Stimulated activated naive CD4-positive, alpha-beta T cell treated with Interleukin-2 at 50 U/mL for 16 hours (primary cell): ENCODE results near the gene AP1S1.
"Not testable (repeated sequence)": the region's sequence is repeated elsewhere in the genome, so short reads cannot be mapped to it uniquely, and the experiment has no call there.

Experiments used
- DNase-seq: peaks from one replicate; lab custom pipeline; 2025; lab: John Stamatoyannopoulos, UW

Gene AP1S1

DNA sequence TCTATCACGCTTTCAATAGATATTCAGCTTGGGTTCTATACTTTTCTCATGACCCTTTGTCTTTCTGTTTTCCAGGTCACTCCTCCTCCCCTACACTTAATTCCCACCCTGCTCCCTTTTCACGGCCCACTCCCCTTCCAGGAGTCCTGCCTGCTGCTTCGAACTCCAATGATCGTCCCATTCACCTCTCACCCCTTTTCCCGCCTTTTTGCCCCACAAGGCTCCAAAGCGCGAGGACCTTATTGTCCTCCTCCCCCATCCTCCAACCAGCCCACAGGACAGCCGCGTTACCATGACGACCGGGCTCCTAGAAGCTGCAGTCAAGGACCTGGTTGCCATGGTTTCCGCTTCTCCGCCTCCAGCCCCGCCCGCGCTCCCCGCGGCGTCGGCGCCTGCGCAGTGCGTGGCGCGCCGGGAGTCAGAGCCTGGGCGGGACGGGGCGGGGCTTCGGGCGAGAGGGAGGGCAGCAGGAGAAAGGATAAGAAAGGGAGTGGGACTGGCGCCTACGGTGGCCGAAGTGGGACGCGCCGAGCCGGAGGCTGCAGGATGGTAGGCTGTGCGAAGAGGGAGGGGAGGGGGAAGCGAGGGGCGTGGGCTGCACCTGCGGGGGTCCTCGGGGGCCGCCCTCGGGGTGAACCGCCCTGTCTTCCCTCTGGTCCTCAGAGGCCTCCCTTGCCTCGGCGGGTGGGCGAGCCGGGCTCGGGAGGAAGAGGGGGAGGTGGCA, at the start of gene AP1S1:
AP1S1 (plus strand) TSS at position 508 of the 724 bp plus-strand sequence; CDS start at position 547, 39 bp downstream.
- DNase-seq, result peak; percentile 91

- DNase-seq, result no peak
Observed at GRCh38 chr7:101104799-101105198, 49.5 kb upstream of the AP1S1 start.

DNA sequence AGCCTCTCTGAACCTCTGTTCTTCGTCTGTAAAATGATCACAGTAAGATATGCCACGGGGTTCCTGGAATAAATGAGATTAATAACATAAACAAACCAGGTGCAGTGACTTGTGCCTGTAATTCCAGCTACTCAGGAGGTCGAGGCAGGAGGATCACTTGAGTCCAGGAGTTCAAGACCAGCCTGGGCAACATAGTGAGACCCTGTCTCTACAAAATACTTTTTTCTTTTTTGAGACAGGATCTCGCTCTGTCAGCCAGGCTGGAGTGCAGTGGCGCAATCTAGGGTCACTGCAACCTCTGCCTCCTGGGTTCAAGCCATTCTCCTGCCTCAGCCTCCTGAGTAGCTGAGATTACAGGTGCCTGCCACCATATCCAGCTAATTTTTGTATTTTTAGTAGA, 49.0 kb upstream of the AP1S1 start:
- not testable (repeated sequence) for DNase-seq

- no peak for DNase-seq
Observed at GRCh38 chr7:101106386-101106785, 47.9 kb upstream of the AP1S1 start.

DNA sequence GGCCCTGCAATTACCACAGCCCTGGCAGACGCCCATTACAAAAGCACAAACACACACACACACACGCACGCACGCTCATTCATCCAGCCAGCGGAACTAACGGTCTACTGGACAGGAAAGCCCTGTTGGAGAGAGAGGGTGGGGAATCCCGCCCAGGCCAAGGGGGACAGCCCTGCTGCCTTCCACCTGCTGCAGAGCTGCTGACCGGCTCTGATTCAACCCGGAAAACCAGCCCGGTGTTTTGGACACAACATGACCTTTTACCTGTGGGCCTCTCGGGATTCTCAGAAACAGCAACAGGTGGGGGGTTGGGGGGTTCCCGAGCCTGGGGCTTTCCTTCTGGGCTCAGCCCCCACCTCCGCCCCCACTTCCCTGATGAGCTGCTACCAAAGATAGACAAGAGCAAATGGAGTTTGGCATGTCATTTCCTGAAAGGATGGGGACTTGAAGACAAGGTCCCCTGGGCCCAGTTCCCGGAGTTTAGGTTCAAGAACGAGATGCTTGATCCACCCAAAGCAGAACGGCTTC, 45.9 kb upstream of the AP1S1 start:
- no peak for DNase-seq

GRCh38 chr7:101108961-101109360, 45.3 kb upstream of the AP1S1 start:
- DNase-seq, result no peak

DNA sequence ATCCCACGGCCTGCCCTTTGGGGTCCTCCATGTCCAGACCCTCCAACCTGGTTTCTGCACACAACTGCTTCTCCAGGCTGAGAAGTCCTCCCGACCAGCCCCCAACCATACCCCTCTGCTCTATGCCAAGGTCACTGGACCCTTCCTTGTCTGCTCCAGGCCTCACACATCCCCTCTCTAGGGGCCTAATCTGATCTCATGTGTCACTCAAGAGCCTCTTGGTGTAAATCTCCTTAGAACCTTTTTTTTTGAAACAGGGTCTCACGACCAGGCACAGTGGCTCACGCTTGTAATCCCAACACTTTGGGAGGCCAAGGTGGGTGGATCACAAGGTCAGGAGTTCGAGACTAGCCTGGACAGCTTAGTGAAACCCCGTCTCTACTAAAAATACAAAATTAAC, 44.9 kb upstream of the AP1S1 start:
- no peak for DNase-seq

GRCh38 chr7:101111261-101111660, 43.0 kb upstream of the AP1S1 start:
- no peak for DNase-seq

DNA sequence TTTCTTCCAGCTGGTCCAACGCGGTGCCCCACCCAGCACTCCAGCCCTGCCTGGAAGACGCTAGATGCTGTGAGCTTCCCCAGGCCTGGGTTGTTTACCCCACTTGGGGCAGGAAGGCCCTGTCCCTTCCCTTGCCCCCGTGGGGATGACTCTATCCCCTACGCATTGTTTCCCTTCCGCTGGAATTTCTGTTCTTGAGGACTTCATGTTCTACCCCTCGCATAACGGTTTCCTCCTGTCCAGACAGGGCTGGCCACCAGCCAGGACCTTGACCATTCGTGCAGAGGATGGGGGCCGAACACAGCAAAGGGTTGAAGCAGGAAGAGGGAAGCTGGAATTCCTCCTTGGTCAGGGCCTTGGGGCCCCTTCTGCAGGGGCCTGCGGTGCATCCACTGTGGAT, 42.0 kb upstream of the AP1S1 start:
- DNase-seq, result no peak

DNA sequence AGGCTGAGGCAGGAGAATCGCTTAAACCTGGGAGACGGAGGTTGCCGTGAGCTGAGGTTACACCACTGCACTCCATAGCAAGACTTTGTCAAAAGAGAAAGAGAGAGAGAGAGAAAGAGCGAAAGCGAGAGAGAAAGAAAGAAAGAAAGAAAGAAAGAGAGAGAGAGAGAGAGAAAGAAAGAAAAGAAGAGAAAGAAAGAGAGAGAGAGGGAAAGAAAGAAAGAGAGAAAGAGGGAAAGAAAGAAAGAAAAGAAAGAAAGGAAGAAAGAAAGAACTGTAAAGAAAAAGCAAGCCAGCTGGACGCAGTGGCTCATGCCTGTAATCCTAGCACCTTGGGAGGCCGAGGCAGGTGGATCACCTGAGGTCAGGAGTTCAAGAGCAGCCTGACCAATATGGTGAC, 41.1 kb upstream of the AP1S1 start:
- not testable (repeated sequence) for DNase-seq

- DNase-seq, result no peak
Observed at GRCh38 chr7:101113836-101114235, 40.4 kb upstream of the AP1S1 start.

- no peak for DNase-seq
Observed at GRCh38 chr7:101114492-101114891, 39.8 kb upstream of the AP1S1 start.

GRCh38 chr7:101115215-101115614, 39.1 kb upstream of the AP1S1 start:
- no peak for DNase-seq

DNA sequence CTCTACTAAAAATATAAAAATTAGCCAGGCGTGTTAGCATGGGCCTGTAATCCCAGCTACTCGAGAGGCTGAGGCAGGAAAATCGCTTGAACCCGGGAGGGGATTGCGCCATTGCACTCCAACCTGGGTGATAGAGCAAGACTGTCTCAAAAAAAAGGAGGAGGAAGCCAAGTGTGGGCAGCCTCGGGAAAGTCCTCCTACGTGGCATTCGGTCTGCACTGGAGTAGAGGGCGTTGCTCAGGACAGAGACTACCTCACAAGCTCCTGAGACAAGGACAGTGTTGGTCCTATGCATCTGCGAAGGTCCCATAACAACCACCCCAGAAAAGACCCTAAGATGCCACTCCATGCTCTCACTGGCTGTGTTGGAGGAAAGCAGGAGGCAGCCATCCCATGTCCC, 37.4 kb upstream of the AP1S1 start:
- no peak for DNase-seq

- DNase-seq, result no peak
Observed at GRCh38 chr7:101118856-101119255, 35.4 kb upstream of the AP1S1 start.

DNA sequence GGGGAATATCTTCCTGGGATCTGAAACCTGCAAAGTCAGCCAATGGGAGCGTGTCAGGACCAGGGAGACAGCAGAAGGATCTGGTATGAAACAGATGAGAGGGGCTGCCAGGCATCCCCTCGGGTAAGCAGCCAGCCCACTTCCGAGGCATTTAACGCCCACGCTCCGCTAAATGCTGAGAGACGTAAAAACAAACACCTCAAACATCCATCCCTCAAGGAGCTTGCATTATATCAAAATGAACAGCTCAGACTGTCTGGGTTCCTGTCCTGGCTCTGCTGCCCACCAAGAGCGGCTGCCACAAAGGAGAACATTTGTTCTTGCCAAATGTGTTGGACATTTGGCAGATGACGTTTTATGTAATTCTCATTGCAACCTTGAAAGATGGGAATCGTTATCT, 34.4 kb upstream of the AP1S1 start:
- no peak for DNase-seq

GRCh38 chr7:101120315-101120714, 34.0 kb upstream of the AP1S1 start:
- DNase-seq, result no peak

DNA sequence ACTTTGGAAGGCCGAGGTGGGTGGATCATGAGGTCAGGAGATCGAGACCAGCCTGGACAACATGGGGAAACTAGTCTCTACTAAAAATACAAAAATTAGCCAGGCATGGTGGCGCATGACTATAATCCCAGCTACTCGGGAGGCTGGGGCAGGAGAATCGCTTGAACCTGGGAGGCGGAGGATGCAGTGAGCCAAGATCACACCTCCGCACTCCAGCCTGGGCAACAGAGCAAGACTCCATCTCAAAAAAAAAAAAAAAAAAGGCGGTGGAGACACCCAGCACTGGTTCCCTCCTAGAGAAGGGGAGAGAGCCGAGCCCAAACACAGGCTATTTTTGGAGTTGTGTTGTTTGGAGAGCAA, 32.7 kb upstream of the AP1S1 start:
- not testable (repeated sequence) for DNase-seq

DNA sequence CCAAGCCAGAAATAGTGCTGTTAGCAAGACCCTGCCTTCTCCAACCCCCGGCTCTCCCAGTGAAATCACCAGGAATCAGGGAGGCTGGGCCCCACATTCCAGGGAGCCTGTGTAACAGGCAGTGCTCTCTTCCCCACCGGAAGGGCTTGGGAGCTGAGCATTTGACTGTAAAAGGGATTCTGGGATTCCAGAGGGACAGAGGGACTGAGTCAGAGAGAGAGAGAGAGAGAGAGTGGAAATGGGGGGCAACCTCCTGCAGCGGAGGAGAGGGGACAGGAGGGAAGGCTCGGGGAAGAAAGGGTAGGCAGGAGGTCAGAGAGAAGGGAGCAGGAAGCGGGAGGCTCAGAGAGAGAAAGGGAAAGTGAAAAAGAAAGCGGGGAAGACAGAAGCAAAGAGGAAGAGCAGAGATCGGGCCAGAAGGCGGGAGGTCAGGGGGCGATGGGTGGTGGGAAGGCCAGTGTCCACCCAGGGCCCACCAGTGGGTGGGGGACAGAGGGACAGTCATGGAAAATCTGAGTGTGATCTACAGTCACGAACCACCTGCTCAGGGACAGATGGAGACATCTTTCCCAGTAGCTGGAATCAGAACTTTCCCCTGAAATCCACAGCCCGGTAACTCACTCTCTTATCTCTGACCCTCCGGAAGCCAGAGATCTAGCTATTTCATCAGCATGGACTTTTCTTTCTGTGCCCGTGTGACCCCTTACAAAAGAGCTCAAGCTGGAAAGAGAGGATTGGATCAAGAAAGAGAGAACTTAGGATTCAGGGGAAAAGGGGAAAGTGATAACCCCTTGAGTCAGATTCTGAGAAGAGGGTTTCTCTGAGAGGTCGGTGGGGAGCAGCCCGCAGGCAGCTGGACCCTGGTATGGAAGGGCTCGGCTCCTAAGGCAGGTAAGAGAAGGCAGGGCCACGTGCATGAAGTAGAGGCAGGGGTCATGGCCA, 32.0 kb upstream of the AP1S1 start:
- no peak for DNase-seq

- no peak for DNase-seq
Observed at GRCh38 chr7:101122933-101123702, 31.2 kb upstream of the AP1S1 start.

GRCh38 chr7:101123703-101124068, 30.6 kb upstream of the AP1S1 start:
- DNase-seq, result no peak

DNA sequence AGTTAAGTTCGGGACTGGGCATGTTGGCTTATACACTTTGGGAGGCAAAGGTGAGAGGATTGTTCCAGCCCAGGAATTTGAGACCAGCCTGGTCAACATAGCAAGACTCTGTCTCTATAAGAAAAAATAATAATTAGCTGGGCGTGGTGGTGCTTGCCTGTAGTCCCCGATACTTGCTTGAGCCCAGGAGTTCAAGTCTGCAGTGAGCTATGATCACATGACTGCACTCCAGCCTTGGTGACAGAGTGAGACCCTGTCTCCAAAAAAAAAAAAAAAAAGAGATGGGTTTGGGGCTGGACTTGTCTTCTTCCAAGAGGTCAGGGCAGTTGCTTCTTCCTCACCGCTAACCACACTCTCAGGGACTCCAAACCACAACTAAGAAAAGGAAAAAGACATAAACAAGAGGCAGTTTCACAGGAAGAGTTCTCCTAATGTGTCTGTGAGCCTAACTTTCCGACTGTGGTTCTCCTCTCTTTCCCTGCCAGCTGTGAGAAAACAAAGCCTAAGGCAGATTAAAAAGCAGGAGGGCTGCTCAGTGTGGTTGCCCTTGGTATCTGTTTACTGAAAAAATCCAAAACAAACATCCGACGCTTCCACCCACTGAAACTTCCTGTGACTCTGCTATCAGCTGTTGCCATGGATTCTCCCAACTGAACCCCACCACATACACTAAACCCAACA, 29.8 kb upstream of the AP1S1 start:
- no peak for DNase-seq
